NCI-H510A (cell line): ENCODE results near the gene TUB.

Source experiments
- DNase-seq: peaks from one replicate; lab custom pipeline; 2025; lab: John Stamatoyannopoulos, UW

TUB gene

DNA sequence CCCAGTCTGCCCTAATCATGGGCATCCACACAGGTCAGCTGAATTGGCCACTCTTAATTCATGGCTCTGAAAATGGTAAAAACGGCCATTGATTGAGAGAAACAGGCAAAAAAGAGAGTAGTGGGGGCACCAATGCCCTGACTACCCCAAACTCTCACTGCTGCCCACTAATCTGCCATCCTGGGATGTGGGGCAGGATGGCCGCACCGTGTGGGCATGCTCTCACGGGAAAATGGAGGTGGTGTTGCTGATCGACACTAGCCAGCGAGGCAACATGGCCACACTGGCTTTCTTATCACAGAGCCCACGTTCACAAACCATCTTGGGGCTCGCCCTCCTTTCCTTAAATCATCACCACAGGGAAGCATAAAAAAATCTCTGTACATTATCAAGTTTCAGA is 11.2 kb upstream of the TUB start:
- DNase-seq: no peak

DNA sequence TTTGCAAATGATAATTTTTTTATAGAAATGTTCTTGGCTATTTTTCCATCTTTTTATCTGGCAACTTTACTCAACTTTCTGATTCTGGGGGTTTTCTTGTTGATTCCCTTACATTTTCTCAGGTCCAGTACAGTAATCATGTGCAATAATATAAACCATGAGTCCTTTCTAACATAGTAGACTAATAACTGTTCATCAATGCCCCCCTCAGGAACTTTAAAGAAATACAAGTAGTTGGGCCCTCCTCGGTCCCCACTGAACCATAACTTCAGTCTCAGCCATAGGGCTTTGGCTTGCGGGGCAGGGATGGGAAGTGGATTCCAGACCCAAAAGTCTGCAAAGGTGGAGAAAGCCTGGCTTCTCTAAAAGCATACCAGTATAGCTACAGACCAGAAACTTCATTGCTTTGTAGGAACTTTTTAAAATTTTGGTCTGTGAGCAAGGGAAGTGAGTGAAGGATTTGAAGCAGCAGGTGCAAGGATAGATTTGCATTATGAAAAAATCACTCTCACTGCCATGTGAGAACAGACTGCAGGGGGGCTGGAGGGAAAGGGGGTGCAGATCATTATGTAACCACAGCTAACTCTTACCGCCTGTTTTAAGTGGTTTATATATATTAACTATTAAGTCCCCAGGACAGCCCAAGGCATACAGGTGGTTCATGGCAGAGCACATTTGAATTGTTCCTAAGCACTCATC is 10.4 kb upstream of the TUB start:
- no peak for DNase-seq

DNA sequence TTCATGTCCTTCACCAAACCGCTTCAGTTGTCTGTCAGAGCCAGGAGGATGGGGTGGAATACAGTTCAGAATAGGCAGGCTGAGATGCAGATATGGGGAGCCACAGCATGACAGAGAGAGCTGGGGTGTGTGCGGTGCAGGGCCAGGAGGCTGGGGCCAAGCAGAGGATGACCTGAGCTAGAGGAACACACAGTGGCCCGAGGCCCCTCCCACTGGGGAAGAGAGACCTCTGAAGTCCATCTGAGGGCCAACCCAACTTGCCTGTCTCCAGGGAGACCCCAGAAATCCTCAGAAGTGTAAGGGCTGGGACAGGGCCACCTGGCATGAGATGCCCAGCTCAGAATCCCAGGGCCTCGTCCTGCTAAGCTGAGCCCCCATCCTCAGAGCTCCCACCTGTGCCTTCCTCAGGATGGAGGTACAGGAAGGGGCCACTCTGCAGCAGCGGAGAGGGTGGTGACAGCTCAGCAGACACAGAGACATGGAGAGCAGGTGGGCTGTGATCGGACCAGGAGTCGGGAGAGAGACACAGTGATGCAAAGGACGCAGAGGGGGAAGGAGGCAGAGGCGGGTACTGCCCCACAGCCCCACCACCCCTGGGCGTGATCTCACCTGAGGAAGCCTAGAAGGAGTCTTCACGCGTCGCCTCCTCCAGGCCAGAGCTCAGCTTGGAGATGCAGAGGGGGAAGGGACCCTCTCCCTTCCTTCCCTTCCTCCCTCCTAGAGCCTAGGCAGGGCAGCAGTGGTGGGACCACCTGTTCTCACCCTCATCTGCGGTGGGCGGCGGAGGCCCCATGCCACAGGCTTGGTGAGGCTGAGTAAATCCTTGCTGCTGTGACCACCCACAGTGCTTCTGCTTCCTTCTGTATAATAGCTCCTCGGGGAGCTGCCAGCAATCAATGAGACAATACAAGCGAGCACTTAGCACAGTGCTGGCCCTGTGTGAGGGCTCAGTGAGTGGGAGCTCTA is 9.1 kb upstream of the TUB start:
- no peak for DNase-seq

DNA sequence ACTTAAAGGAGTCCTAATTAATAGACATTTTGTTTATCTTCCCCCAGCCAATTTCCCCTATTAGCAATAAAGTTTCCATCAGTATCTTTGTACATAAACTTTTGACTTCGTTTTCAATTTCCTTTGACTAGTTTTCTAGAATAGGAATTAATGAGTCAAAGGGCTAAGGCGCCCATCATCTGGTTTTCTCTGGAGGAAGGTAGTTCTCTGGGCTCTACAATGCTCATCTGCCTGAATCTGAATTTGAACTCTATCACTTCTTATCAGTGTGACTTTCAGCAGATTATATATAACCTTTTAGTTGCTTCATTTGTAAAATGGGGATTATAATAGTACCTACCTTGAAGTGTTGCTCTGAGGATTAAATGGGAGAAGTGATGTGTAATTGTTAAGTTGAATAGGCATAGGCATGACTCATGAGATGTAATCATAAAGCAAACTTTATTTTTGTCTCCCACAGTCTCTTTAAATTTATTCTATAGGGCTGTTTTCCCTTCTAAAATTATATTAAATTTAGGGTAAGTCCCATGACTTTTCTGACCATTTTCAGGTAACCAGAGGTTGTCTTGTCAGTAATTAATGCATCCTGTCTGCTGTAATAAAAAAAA is 5.8 kb upstream of the TUB start:
- DNase-seq: no peak

DNA sequence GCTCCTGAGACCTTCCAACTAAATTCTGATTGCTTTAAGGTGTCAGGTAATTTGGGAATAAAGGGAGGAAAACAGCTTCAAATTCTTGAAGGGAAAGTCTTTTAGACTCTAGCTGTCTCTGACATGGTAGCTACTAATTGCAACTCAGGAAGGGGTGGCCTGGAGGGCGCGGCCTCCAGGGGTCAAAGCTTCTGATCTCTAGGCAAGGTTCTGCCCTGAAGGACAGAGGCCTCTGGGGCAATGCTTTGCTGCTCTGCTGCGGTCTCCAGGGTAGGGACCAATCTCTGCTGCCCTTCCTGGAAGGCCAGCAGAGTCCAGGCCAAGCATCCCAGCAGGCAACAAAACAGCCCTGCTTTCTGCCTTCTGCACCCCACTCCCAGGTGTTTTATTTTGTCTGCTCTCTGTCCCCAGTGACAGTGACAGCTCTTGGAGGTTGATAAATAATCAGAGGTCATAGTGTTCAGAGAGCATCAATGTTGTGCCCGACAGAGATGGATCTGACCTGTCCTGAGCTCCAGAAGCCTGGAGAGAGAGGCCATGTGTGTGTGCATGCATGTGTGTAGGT is 1.8 kb upstream of the TUB start:
- DNase-seq: no peak

DNA sequence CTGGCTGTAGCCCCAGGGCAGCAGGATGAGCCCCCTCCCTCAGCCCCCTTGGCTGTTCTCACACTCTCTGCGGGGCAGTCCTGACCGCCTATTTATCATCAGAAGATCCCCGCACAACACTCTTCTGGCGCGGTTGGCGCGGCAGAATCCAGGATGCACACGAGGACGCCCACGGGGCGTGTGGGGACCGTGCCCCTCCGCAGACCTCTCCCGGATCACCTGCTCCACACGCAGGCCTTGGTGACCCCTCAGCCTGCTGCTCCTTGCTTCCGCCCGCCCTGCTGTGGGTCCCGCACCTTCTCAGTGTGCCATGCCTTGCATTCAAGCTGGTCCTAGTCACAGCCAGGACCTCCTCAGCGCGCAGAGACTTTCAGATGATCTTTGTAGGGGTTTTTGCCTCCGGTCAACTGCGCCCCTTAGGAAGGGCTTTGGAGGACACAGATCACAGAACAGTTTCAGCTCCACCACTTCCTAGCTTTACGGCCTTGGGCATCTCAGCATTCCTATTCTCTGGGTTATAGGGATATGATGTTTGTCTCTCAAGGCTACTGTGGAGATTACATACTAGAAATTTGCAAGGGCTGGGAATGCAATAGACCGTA is 841 bp upstream of the TUB start:
- DNase-seq: no peak

DNA sequence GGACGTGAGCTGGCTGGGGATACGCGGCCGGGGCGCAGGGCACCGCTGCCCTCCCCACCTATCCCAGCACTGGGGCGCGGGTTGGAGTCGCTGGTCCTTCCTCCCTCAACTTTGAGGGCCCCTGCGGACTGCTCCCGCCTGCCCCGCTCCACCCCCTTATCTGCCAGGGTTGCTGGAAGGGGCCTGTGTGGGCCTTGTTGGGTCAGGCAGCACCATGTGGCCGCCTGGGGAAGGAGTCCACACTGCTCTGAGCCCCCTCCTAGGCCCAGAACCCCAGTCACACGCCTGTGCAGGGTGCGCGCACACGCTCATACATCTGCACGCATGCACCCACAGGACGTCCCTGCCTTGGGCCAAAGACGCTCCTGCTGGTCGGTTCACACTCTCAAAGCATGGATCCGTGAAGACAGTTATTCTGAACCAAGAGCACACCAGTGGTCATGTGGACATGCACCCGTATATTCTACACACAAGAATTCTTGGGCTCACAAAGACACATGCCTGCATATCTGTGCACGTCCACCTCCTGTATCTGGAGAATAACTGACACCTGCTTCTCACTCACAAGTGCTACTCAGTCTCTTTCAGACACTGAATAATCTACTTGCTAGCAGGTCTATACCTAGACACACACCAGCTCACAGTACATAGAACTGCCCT is 710 bp downstream of the TUB start:
- no peak for DNase-seq

DNA sequence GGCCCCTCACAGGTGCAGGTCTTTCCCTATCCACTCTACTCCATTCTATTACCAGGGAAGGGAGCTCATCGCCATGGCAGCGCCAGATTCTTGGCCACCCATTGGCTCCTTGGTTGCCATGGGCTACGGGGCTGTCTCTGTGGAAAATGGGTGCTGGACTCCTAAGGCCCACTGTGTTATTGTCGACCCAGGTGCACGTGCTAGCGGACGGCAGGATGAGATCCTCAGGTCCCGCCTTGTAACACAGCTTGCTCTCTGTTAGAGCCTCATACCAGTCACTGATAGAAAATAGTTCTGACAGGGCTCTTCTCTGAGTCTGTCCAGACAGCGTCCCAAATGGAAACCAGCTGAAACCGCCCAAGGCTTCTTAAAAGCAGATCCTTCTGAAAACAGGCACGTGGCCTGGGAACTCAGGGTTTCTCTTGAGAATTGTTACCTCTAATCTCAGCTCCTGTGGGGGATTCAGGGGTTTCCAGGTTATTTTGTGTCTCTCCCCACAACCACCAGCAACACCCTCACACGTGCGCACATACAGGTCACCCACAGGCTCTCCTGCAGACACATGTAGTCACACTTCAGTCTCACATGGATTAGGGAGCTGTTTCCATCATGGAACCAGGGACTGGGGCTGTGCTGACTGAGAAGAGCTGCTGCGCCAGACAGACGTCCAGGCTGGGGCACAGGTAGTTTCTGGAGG is 1.5 kb downstream of the TUB start:
- DNase-seq: no peak

DNA sequence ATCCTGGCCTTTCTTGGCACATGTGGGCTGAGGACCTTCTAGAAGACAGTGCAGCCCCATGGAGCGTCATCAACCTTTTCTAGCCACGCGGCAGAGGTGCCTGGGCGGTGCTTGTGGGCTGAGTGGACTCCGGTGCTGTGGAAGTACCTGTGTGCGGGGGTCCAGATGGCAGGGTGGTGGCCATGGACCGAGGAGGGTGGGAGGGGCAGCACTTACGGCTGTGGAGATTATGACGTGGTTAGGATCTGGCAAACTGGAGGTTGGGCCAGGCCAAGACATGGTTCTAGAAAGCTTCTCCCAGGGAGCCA is 2.0 kb downstream of the TUB start:
- DNase-seq: no peak

DNA sequence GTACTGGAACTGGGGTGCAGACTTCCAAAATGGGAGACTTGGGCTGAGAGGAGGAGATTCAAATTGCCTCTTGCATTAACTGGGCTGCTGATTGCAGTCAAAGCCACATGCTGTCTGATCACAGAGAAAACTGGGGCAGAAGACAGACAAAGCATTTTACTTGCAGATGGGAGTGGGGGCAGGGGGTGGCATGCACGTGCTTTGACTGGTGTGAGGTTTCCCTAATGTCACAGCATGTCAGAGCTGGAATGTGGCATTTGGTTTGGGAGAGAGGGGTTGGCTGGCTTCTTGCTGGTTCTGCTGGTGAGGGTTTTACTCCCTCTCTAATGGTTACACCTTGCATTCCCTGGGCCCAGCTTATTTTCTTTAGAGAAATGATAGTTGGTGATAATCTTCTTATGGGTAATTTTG is 2.9 kb downstream of the TUB start:
- no peak for DNase-seq

DNA sequence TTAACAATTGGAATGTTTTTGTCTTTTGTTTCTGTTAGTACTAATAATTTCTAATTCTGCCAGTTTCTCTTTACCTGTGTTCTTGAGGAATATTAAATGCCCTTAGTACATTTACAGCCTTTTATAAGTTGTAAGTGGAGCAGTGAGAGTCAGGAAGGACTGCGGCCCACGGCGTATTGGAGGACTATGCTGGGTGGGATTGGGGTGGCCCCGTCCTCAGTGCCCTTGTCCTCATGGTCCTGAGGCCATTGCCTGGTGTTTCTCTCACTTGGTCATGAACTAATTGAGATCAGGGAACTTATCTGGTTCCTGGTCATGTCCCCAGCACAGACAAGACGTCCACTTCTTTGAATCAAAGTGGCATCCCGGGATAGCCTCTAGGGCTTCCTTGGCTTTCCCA is 3.3 kb downstream of the TUB start:
- no peak for DNase-seq

DNA sequence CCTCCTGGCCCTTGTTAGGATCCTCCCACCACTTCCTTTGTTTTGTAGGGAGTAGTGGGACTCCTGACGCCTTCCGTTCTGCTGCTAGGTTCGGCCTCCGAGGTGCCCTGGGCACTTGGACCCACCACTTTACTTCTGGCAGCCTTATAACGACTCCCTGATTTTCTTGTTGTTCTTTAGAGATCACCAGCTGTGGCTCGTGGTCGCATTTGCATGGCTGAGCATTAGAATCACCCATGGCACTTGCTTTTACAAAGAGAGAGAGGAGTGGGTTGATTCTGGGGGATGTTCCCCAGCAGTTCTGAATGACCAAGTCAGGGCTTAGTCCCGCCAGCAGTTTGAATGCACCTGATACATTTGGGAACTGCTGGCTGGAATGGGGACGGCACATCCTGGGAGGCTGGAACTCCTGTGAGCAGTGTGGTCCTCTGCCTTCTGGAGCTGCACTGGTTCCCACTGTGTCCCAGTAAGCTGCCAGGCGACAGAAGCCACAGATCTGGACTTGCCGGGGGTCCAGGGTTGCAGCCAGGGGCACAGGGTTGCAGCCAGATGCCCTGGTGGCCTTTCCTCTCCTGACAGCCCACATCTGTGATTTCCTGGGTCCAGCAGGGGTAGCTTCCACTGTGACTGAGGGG is 4.1 kb downstream of the TUB start:
- no peak for DNase-seq

DNA sequence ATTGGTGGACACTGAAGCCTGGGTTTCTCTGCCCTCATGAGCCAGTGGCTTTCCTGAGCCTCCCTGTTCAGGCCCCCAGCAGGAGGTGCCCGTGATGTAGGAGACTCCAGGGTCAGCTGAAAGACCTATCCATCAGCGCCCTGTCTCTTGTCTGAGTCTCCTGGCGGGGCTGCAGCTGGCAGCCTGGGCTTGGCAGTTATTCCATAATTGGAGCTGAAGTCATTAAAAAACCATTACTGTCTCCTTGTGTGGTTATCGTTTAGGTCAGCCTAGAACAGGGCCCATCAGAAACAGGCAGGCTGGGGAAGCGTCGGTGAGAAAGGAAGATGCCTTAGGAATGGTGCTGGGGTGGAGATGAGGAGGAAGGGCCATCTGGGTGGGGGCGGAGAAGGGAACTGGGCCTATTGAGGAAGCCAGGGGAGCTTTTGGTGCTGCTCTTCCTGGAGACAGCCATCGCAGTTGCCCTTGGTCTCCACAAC is 5.0 kb downstream of the TUB start:
- DNase-seq: no peak

DNA sequence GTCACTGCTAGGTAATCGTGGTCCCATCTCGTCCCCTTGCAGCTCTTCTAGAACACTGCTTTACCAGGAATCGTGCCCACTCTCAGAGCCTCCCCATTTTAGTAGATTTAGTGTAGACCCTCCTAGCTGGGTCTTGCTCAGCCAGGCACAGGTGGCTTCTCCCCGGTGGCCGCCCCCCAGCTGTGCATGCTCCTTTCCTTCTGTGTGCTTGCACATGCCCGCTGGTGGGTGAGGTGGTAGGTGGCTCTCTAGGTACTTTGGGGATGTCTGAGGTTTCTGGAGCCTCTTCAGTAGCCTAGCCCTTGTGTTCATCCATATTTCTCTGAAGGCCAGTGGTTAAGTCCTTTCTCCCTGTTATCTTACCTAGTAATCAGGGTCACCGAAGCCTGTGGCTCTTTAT is 5.6 kb downstream of the TUB start:
- DNase-seq: no peak

DNA sequence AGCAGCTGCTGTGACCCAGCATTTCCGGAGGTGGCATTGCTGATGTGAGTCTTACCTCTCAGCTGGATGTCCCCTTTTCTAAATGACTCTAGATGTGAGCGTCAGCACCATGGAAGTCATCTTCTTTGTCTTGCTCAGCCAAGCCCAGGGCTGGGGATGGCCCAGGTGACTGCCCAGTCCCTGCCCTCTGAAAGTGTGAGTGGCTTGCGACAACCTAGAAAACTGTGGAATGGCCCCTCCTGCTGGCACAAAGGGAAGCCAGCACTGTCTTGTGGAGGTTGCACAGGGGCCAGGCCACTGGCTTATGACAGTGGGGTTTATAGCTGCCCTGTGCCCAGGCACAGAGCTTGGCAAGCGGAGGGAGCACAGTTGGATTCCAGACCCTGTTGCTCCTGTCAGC is 6.2 kb downstream of the TUB start:
- no peak for DNase-seq

DNA sequence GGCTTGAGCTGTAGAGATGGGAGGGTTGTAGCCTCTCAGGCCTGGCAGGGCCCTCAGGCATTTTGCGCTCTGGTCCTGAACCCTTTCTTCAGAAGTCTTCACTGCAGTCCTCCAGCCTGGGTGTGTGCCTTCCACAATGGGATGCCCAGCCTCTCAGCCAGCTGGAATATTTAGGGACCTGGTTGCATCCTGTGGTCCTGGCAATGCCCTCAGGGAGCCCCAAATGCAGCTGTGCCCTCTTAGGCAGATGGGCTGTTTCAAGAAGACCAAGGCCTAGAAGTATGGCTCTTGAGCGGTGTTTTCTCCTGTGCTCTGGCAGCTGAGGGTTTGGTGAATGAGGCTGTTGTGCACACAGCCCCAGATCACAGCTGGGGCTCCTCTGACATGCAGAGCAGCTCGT is 6.7 kb downstream of the TUB start:
- no peak for DNase-seq

DNA sequence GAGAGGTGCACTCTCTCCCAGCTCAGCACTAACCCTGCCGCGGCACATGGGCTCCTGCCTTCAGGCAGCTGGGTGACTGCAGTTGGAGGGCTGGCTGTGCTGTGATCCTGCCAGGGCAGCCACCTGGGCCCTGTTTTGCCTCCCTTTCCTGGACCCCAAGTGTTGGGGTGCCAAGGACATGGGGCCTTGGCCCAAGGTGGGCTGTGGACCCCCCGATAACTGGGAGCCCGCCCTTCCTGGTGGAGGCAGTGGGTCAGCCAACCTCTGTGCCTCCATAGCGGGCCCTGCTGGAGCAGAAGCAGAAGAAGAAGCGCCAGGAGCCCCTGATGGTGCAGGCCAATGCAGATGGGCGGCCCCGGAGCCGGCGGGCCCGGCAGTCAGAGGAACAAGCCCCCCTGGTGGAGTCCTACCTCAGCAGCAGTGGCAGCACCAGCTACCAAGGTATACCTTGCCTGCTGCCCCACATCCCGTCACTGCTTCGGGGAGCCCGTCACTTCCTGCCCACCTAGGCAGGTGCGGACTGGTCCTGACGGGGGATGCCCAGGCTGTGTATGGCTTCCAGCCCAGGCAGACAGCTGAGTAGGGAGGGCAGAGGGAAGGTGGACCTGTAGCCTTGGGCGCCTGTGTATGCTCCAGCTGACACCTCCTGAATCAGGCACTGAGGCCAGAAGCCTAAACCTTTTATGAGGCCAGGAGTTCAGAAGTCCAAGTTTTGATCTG is 8.9 kb downstream of the TUB start:
- DNase-seq: no peak

DNA sequence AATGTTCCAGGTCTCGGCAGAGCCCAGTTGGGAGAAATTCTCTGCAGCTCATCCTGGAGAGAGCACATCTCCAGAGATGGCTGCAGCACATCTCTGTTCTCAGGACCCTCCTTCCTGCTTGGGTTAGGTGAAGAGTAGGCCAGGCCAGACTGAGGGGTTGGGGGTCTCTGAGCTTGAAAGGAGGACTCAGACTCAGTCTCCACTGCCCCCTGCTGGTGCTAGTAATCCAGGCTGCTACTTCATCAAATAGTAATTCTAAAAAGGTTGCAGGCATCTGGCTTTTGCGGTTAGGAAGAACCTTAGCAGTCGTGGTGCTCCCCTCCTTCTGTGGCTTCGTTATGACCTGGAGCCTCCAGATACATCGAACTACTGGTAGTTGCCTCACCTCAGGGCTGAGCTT is 9.7 kb downstream of the TUB start:
- no peak for DNase-seq

DNA sequence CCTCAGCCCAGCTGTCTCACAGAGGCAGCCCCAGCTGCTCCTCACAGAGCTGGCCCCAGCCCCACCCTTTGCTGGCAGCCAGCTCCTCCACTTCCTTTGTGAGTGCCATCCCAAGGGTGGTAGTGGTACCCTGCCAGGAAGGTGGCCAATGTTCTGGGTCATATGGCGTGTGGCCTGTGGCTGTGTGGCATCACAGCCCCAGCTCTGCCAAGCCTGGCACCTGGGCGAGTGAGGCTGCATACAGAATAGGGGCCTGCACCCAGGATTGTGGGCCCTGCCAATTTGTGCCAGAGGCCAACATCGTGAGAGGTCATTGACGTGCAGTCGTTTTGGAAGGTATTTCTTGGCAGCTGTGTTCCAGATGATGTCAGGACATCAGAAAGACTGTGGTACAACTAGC is 10.7 kb downstream of the TUB start:
- no peak for DNase-seq
